Kidney glomerular epithelial cell (primary cell): Measurements from ENCODE around the gene GIPC2.
"Not testable (repeated sequence)": the region's sequence is repeated elsewhere in the genome, so short reads cannot be mapped to it uniquely, and the experiment has no call there.

Source experiments
- DNase-seq: peaks from one replicate; lab custom pipeline; 2025; lab: John Stamatoyannopoulos, UW

The GIPC2 gene

DNA sequence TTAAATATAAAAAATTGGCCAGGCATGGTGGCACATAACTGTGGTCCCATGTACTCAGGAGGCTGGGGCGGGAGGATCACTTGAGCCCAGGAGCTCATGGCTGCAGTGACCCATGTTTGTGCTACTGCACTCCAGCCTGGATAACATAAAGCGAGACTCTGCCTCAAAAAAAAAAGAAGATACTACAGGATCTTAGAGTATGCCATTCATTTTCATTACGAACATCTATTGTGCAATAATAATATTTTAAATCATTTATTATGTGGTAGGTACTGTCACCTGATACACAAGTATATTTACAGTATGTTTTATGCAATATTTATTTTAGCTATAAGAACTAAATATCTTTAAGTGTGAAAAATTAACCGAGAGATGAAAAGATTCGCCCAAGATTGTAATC is 9.3 kb upstream of the GIPC2 start:
- DNase-seq: no peak

DNA sequence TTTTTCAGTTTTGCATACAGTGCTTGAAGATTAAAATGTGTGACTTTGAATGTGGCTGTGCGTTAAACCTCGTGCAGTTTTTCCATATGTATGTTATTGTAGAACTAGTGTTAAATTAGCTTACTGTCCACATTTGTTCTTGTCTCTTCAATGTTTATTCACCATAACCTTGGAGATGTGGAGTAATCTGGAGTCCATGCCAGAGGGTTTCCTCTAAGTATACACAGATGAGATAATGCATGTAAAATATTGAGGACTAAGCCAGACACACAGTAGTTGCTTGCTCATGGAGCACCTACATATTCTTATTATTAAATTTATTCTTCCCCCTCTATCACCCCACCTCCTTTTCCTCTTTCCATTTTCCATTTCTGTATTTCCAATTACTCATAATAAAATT is 7.7 kb upstream of the GIPC2 start:
- no peak for DNase-seq

DNA sequence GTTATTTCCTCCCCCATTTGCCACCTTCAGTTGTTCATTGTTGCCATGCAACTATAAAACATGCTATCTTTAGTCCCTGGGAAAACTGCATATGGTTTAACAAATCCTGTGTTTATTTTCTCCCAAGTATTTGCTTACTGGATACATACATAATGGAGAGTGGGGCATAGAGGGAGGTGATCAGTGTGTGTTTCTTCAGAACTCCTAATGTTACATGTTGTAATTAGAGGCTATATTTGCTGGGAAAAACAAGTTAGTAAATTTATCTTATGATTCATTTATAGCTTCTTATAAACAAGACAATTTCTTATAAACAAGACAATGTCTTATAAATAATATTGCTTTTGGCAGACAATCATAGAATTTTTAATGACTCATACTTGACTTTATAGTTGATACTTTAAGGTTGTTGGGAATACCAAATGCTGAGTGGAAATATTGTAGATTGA is 7.3 kb upstream of the GIPC2 start:
- no peak for DNase-seq

DNA sequence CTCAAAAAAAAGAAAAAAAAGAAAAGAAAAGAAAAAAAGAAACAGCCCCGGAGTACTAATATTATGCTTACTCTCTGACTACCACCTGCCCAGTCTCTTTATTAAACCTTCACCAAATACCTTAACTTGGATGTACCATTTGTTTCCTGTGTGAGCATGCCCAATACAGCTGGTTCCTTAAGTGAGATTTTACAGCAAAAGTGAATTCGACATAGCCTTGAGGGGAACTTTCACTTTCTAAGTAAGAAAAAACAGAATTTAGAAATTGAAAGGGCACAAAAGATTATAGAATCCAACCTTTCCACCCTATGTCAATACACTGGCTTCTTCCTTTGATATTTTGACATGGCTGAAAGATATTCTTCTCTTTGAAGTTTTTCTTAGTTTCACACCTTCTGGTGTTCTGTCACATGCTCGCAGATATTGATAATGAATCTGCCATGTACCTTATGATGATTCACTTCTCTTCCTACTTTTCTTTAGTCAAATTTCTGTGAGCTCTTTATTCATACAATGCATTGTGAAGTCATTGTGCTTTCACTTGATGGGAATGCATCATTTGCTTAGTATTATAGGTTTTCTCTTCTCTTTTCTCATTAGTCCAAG is 5.2 kb upstream of the GIPC2 start:
- DNase-seq: no peak

DNA sequence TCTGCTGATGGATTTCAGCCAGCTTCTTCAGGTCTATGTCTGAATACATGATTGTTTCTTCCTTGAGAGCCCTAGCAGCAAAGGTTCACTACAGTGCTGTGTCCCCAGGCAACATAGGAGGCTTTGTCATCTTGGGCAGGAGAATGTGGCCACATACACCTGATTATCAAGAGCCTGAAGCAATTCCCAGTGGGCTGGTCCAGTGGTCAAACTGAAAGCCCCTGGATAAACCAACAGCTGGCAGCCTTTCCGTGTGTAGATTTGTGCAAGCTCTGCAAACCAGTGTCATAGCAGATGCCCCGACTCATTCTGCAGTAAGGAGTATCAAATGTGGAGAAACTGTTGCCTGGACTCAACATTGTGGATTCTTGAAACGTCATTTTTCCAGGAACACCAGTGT is 2.3 kb upstream of the GIPC2 start:
- no peak for DNase-seq

DNA sequence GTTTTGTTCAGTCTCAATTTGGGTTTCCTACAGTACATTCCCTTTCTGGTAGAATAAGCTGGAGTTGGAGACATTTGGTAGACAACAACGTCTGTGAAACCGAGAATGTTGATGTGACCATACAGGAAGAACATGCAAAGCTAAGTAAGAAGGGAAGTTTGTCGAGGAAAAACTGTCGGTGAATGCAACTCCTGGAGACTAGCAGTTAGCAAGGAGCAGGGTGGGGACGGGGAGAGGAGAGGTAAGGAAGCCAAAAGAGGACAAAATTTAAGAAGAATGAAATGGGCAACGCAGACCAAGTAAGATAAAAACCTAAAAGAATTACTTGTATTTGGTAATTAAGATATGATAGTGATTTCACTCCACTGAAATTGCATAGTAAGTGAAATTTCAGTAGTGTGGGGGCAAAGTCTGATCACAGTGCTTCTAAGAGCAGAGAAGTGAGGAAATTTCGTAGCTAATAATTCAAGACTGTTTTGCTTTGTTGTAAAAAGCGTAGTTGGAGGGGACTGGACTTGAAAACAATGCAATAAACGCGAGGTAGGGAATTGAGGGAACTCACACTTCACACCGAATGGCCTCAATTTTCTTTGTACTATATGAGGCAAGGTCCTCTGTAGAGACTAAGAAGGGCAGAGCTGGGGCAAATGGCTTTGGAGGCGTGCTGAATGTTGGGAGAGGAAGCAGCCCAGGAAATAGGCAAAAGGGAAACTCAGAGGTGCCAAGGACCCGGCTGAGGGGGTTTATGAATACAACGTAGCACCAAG is 787 bp upstream of the GIPC2 start:
- DNase-seq: no peak

DNA sequence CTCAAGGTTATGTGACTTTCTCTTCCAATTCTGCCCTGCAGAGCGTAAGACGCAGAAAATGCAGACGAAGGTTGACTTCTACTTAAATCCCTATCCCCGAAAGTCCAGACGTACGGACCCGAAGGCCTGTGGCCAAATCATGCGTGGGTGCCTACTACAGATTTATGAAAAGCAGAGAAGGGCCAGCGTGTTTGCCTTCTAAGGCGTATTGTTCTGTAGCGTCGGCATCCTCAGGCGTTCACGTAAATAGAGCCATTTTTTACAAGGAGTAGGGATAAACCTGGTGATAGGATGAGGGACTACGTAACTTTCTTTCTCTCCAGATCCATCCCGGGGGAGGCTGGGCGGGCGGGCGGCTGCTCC is 222 bp upstream of the GIPC2 start:
- DNase-seq: no peak

DNA sequence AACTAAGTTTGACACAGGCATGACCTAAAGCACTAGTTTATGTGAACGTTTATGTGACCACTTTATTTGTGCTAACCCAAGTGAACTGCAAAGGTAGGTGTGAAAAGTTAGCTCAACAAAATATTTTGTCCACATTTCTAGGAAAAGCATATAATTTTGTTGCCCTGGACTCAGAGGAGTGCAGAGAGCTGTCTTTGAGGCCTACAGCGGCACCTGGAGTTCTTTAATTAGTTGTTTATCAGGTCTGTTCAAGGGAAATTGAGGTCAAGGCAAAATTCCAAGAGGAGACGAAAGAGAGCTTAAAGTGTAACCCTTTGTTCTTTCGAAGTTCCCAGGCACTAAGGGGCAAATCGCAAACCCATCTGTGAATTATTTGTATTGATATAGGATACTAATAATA is 1.3 kb downstream of the GIPC2 start:
- DNase-seq: no peak

DNA sequence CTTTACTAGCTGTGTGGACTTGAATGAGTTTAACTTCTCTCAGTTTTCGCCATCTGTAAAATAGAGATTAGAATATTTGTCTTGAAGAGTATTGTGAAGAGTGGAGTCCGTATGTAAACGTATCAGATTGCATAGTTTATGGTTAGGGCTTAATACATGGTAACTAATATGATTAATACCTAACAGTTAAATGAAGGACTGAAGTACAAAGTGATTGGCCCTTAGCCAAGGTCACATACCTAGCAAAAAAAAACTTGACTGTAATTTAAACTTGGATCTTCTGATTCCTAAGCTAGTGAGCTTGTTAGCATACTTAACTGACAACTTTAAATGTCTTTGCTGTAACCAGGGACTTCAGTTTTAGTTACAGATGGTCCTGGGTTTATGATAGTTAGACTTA is 1.9 kb downstream of the GIPC2 start:
- no peak for DNase-seq

DNA sequence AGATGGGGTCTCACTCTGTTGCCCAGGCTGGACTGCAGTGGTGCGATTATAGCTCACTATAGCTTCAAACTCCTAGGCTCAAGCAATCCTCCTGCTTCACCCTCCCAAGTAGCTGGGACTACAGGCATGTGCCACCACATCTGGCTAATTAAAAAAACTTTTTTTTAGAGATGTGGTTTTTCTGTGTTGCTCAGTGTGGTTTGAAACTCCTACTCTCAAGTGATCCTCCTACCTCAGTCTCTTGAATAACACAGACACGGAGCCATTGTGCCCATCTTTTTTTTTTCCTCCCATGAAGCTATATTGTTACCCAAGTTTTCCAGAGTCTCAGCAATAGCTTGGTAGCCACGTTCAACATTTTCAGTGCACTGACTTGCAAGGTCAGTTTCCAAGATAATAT is 2.7 kb downstream of the GIPC2 start:
- DNase-seq: no peak

DNA sequence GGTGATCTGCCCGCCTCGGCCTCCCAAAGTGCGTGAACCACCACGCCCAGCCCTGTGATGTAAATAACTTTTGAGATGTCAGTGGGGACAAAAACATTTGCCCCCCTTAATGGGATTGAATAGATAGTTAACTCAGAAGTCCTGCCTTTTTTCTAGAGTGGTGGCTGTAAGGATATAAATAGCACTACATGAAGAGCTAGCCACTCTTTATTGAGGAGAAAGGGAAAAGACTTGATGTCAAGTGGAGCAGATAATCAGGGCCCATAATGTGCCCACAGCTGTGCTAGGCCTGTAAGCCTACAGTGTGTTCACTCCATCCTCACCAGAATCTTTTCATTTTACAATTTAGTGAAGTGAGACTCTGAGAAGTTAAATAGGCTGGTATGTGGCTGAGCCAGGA is 3.6 kb downstream of the GIPC2 start:
- DNase-seq: no peak

DNA sequence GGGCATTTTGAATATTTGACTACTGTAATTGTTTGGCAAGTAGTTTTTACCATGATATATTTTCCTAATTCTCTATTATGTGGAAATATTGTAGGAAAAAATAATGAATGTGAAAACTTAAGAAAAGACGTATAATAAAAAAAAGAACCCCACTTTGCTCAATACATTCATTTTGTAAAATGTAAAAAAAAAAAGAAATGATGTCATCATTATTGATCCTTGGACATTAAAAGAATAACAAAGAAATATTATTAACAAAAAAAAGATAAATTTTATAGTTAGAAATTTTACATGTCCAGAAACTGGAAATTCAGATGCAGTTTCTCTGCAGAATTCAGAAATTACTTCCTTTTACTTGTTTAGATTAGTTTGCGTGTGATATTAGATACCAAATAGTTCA is 5.2 kb downstream of the GIPC2 start:
- no peak for DNase-seq

DNA sequence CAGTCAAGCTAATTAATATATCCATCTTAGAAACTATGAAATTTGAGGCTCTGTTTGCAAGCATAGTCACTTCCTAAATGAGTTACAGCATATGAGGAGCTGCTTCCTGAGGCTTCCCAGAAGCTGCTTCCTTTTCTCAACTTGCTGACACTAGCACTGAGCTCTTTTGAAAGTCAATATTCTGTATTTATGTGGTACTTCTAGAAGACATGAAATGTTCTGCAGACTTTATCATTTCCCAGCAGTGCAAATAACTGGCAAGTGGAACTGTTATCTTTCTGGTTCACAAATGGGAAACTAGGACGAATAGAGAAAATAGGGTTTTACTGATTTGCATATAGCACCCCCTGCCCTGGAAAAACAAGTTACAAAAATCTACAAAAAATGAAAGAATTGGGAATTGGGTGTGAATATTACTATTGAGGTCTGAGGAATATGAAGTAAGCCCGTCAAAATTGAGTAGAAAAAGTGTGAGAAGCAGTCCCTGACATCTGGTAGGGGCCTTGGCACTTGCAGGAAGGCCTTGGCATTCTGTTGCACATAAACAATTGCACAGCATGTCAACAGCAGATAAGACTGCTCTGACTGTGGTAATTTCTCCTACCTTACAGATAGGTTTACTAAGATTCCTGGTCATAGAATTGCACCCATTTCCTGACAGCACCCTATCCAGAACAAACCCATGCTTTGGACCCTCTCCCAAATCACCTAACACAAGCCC is 7.1 kb downstream of the GIPC2 start:
- no peak for DNase-seq

DNA sequence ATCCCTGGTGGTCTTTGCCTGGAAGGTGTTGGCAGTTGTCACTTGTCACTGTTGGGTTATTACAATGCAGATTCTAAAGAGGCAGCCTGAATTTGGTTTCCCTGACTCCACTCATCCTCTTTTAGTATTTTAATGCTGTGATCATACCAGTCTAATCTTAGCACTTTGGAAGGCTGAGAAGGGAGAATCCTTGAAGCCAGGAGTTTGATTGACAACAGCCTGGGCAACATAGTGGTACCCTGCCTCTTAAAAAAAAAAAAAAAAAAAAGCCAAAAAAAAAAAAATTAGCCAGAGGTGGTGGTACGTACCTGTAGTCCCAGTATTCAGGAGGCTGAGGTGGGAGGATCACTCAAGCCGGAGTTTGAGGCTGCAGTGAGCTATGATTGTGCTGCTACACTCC is 7.7 kb downstream of the GIPC2 start:
- DNase-seq: no peak

DNA sequence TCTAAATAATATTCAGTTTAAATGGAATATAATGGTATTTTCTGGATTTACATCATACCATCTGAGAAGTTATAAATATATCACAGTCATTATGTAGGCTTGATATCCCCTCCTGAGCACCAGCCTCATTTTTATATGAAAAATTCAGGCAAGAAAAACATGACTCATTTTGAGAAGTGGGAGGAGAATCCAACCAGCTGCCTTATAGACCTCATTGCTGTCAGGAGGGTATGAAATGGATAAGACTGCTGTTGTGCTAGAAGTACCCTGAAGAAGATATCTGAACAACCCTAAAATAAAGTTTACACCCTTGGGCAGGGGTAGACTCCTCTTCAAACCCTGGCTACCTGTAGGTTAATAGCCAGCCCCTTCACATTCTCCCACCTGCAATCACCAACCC is 8.8 kb downstream of the GIPC2 start:
- DNase-seq: no peak

DNA sequence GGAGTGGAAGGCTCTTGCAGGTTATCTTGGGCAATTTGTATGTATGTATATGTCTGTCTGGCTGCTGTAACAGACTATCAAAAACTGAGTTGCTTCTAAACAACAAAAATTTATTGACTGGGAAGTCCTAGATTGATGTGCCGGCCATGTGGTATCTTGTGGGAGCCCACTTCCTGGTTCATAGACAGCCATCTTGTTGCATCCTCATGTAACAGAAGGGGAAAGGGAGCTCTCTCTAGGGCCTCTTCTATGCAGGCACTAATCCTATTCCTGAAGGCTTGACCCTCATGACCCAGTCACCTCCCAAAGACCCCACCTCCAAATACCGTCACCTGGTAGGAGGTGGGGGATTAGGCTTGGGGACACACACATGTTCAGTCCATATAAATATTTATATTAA is 9.2 kb downstream of the GIPC2 start:
- no peak for DNase-seq

DNA sequence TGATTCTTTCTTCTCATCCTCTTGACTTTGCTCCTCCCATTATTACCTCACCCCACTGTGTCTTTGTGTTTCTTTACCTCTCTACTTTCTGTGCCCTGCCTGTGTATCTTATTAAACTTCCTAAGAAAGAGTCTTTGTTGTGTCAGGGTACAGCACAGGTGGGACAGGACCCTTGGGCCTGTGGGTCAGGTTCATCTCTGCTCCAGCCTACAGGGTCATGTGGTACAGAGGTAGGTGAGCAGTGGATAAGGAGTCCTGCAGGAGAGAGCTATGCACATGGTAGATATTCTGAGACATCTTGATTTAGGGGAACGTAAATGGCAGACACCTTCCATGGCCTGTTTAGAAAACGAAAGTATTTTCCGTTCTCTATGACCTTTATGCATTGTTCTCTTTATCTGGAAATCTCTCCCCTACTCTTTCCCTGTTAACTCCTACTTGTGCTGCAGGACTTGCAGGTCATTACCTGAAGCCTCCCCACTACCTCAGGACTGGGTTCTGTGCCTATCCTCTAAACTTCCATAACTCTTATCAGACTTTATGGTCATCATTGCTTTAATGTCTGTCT is 9.9 kb downstream of the GIPC2 start:
- DNase-seq: no peak

DNA sequence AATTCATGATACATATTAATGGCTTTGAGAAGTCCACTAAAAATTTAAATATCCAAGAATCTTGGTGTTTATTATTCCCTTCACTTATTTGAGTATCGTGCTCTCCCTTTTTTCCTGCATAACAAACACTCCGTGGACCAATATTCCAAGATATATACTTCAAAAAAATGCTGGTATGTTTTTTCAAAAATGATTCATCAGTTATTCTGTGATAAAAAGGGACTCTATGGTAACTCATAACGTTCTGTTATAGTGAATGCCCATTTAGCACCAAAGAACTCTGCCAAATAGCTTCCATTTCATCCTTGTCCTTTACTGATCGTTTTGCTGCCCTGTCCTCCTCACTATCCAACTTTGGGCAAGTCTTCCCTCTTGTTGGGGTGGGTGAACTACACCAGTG is 12.9 kb downstream of the GIPC2 start:
- DNase-seq: no peak

DNA sequence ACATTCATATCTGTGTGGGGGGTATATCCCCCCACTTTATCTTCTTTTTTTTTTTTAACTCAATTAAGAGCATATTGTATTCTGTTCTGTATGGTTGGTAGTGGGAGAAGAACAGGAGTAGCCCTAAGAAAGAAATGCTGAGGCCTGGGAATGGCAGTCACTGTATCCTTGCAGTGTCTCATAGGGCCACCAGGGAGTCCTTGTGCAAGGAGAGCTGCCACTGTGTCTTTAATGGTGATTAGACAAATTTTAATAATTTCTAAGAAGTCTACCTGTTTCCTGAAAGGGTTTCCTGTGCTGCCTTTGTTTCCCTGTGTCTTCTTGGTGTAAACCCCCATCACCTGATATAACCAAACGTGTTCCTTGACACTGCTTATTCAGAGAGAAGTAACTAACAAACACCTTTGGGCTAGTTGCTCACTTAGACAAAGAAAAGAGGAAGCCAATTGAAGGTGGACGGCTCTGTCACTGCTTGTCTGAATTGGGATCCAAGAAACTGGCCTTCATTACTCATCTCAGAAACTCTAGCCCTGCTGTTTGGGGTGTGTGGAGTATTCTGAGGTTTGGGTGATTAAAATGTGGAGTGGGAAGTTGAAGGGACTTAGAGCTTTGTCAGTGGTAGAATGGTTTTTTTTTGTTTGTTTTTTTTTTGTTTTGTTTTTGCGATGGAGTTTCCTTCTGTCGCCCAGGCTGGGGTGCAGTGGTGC is 15.2 kb downstream of the GIPC2 start:
- DNase-seq: no peak

DNA sequence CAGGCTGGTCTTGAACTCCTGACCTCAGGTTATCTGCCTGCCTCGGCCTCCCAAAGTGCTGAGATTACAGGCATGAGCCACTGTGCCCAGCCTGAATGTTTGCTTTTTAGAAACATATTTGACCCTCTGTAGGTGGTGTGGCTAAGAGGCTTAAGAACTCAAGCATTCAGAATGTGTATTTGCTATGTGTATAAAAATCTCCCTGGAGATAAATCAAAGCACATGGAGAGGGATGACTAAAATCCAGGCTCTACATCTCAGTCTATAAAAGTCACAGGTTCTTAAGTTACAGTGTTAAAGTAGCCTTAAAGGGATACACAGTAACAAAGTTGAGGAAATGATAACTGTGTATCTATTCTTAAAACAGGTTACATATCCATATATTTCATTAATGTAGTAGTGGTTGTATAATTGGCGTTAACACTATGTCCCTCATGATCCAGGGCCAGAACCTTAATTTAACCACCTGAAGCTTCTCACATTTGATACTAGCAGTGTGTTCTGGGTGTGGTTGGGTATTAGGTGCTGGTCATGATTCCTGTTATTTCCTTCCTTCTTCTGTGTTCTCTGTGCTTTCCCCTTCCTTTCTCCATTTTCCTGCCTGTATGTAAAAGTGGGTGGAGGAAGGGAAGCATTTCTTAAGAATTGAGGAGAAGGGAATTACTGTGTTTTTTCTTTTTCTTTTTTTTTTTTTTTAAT is 16.2 kb downstream of the GIPC2 start:
- DNase-seq: peak; percentile 6

DNA sequence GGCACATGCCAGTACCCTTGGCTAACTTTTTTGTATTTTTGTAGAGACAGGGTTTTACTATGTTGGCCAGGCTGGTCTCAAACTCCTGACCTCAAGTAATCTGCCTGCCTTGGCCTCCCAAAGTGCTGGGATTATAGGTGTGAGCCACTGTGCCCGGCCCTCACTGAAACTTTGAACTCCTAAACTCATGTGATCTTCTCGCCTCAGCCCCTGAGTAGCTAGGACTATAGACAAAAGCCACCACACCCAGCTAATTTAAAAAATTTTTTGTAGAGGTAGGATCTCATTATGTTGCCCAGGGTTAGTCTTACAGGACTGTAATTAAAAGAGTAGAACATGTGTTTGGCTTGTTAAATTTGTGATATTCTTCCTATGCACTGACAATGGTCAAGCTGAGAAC is 19.1 kb downstream of the GIPC2 start:
- not testable (repeated sequence) for DNase-seq
